Esophagus mucosa (tissue), 1 donor: ENCODE measurements around the gene TM9SF3. TPM values are rescaled to one million over a fixed set of nuclear protein-coding genes. Genes with fewer than 3 reads are reported as not detected.

ENCODE experiments used
- total RNA-seq: library from RNA; stranded (reverse); gene quantifications from one replicate; pipeline ENCODE4 v1.2.4, GENCODE V29; 2023
- donor health status: DM: yes; HTN: yes; CAD: no.

TM9SF3 gene
- total RNA-seq, 1 donor from 2014 or later: 60.7 TPM

Other genes starting within 250 kb of the TM9SF3 start
- not detected for gene OPALIN, start 228.0 kb downstream of the TM9SF3 start, total RNA-seq
- 0.12 TPM for gene TLL2, start 73.1 kb downstream of the TM9SF3 start, total RNA-seq
- 1.0 TPM for gene PIK3AP1, start 133.5 kb upstream of the TM9SF3 start, total RNA-seq
- gene LCOR, start 245.3 kb upstream of the TM9SF3 start, total RNA-seq: 26.8 TPM